Measurements from ENCODE around the gene TLL2.
A peak's percentile ranks its signal among the peaks of the same experiment; 100 is the strongest.

The TLL2 gene

GRCh38 chr10:96380821-96381220, 132.9 kb downstream of the TLL2 start:
- no peak for DNase-seq

- DNase-seq, result no peak
These were observed 134.0 kb downstream of the TLL2 start for GRCh38 chr10:96379758-96380157.

DNA sequence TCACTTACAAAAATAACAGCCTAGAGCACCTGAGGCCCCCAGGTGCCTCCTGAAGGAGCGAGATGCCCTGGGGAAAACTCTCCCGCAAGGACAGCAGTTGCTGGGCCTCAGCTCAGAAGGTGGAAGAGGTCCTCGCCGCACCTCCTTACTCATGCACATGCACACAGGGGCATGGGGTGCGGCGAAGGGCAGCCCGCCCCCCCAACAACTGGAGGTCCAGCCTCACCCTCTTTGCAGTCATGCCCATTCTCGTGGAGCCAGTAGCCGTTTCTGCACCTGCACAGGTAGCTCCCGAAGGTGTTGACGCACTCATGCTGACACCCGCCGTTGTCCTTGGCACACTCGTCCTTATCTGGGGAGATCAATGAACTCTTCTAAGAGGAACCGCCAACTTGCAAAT, 135.0 kb downstream of the TLL2 start:
- DNase-seq, result no peak

DNA sequence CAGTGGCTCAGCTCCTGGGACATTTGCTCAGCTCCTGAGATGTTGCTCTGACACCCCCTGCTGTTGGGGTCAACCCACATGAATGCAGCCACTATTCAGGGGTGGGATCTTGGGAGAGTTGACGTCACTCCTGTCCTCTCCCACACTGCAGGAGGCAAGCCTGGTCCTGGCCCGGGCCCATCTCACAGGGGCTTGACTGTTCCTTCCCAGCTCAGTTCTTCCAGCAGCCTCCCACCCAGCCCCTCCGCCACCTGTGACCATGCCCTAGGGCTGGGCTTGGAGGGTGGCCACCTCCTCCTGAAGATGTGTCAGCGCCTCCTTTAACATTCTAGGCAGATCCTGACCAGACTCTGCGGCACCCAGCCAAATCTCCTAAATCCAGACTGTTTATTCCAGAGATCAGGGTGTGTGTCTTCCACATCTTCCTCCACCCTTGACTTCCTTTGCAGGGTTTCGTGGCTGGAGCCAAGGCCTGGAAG, 135.9 kb downstream of the TLL2 start:
- DNase-seq, result peak; percentile 2

- no peak for DNase-seq
These were observed 137.2 kb downstream of the TLL2 start for GRCh38 chr10:96376483-96376882.

GRCh38 chr10:96374985-96375830, 138.5 kb downstream of the TLL2 start:
- DNase-seq, result peak; percentile 77

DNA sequence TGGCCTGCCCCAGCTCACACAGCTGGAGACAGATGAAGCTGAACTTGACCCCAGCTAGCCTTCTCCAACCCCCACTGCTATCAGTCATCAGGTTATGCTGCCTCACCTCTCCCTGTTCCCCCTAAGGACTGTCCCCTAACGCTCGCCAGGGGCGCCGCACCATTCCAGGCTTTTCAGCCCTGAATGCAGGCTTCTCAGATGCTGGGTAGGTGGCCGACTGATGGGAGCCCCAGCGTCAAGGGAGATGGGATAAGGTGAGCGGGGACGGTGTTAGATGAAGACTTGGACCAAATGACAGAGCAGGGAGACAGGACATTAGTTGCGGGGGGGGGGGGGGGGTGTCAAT, 139.1 kb downstream of the TLL2 start:
- DNase-seq, result no peak

GRCh38 chr10:96374004-96374403, 139.7 kb downstream of the TLL2 start:
- no peak for DNase-seq

DNA sequence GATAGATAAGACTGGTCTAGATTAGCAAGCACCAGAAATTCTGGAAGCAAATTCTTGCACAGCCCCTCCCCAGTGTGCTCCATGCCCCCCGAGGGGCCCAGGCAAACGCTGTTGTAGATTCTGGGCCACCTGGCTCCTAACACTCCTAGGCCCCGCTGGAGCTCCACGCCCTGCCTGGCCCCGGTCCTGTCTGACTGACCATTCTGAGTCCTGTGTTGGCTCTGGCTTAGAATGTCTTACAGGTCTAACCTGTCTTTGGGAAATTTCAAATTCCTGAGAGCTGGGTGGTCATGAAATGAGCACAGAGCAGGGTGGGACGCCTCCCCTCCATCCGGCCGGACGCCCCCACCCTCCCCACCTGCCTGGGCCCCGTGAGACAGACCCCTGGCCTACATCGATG, 142.4 kb downstream of the TLL2 start:
- DNase-seq, result no peak

- peak; percentile 41 for DNase-seq
These were observed 143.1 kb downstream of the TLL2 start for GRCh38 chr10:96370584-96371157.

DNA sequence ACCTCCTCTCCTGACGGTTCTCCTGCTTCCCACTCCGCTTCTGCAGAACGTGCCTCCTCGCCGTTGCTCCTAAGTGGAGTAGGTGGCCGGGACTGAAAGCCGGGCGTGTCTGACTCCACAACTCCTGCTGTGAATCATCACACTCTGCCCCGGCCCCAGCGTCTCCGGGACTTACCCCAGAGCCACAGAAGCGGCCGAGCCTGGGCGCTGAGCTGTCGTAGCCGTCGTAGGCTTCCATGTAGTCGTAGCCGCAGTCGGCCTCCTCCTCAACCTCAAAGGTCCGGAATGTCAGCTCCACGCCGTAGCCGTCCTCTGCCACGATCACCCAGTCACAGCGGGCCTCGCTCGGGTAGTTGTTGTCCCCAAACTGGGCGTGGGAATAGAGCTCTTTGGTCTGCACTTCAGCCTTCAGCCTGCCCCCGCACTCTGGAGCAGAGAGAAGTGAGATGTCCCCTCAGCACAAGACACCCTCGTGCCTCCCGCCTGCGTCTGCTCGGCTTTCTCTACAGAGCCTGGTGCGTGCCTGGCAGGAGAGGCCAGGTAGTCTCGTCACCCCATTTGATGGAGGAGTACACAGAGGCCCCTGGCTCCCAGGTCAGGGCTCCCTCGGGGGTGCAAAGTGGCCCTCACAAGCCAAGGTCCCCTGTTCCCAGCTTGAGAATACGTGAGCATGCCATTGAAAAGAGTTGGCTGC, 143.7 kb downstream of the TLL2 start:
- DNase-seq, result no peak

- DNase-seq, result no peak
These were observed 144.8 kb downstream of the TLL2 start for GRCh38 chr10:96368971-96369370.

- DNase-seq, result no peak
These were observed 146.3 kb downstream of the TLL2 start for GRCh38 chr10:96367470-96367869.

DNA sequence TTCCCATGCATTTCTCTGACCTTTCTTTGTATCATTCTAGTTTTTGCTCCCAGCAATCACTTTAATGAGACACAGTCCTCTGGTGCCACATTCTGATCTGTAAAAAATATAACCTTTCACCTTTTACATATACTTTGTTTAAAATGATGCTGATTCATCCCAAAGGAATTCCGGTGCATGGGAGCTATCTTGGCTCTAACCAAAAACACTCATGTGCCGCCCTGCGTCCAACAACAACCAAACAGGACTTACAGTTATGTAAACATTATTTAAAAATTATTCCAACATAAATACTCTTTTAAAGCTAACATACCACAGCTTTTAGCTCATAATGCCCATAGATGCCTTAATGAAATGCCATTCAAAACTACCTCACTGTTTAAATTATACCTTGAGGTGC, 147.2 kb downstream of the TLL2 start:
- no peak for DNase-seq

DNA sequence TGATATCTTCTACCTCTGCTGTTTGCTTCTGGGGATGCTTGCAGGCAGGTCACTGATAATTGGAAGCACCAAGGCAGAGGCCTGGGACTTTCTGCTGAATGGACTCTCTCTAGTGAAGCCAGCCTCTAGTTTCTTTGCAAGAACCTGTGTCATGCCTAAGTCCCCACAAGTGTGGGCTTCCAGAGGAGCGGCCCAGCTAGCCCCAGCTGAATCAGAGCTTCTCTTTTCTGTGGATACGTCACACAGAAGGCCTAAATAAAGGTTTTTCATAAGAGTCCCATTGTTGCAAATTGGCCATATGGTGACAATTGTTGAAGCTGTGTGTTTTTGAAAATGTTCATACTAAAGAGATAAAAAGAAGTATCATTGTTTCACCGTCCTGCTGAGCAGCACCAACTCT, 148.2 kb downstream of the TLL2 start:
- DNase-seq, result no peak

- no peak for DNase-seq
These were observed 153.0 kb downstream of the TLL2 start for GRCh38 chr10:96360766-96361165.

DNA sequence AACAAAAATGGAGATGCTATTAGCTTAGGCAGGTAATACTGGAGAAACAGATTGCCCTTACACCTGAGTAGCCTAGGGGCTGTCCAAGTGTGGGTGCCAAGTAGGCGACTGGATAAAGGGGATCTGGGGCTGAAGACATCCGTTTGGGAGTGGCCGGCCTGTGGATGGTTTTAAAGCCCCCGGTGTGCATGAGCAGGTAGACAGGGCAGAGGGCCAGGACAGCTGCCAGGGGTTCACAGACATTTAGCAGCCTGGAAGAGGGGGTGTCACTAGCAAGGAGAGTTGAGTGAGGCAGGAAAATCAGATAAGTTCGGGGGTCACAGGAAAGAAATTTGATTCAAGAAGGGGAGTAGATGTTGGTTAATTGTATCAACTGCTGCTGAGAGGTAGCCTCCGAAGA, 153.4 kb downstream of the TLL2 start:
- no peak for DNase-seq

DNA sequence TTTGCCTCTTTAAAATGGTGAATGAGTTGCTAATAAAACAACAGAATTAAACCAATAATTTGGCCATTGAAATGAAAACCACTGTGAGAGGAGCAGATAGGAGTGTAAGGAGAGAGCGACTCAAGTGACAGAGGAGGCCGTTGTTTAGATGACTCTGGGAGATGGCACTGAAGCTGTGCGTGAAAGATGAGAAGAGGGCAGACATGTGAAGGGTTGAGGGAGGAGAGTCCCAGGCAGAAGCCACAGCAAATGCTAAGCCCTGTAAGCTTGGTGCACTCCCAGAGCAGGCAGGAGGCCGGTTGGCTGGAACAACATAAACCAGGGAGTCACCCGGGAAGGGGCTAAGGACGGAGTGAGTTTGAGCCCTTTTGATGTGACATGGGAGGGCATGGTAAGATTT, 154.1 kb downstream of the TLL2 start:
- DNase-seq, result no peak

DNA sequence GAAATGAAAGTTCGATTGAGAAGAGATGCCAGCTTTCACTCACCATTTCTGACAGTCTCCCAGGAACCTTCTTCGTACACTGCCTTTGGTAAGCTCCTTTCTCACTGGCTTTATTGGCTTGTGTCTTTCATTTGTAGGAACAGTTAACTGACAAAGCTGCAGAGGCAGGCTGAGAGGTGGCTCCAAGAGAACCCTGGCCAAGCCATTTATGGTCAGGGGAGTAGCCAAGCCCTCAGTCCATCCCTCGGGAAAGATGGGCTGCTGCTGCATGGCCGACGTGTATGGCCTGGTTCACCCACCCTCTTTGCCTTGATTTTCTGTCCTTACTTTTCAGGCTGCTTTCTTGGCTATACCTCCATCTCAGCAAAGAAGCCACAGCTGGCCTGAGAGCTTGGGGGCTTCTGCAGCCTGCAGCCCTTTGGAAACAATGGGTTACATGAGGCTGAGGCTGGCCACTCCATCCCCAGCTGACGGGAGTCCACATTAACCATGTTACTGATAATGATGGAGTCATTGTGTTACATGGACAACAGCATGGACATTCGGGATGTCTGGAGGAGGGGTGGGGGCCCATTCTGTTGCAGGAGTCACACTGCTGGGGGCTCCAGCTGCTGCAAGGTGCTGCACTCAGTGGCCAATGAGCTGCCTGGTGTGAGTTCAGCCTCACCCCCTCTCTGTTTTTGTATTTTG, 154.7 kb downstream of the TLL2 start, which contains the start of gene OPALIN:
TSS of gene OPALIN (minus strand) at position 152 of the 690 bp plus-strand sequence. CDS start at position 46, 106 bp downstream.
- no peak for DNase-seq

GRCh38 chr10:96357038-96357620, 156.6 kb downstream of the TLL2 start:
- DNase-seq, result no peak

- no peak for DNase-seq
These were observed 161.1 kb downstream of the TLL2 start for GRCh38 chr10:96352582-96352981.

GRCh38 chr10:96352027-96352426, 161.7 kb downstream of the TLL2 start:
- no peak for DNase-seq

GRCh38 chr10:96346295-96346694, 167.4 kb downstream of the TLL2 start:
- DNase-seq, result no peak

Data from NCI-H146 (cell line).